Stomach (tissue), 9 donors: ENCODE measurements around the gene NAALADL2. TPM values are rescaled to one million over a fixed set of nuclear protein-coding genes. Genes with fewer than 3 reads are reported as not detected.

Experiments used
- DNase-seq, 2 donors: peaks; one replicate each; pipeline versions ENCODE4 v3.0.0 to v3.0.0-alpha.2; 2013 to 2019
- H3K27ac ChIP-seq, 5 donors: fragments of 200-600 bp in 4 of 5; sonication (generic) in 4 of 5; one replicate each; pipeline ENCODE4 v1.5.1; 2013 to 2019; ENCODE audit warnings: mild to moderate bottlenecking in 1 of 5, moderate library complexity in 1 of 5
- H3K27me3 ChIP-seq, 3 donors: fragments of 200-600 bp; sonication (generic); one replicate each; pipeline ENCODE4 v1.5.1; 2017 to 2019; ENCODE audit warnings: mixed run types in 1 of 3
- H3K36me3 ChIP-seq, 4 donors: fragments of 200-600 bp; sonication (generic); 1 replicate in 3 of 4; 2 replicates in 1 of 4; pipeline ENCODE4 v1.5.1; 2016 to 2019
- H3K4me1 ChIP-seq, 4 donors: fragments of 200-600 bp; sonication (generic); one replicate each; pipeline ENCODE4 v1.5.1; 2016 to 2019
- H3K4me3 ChIP-seq, 4 donors: fragments of 200-600 bp; sonication (generic) in 3 of 4; one replicate each; pipeline ENCODE4 v1.5.1; 2016 to 2019; ENCODE audit warnings: mild to moderate bottlenecking in 1 of 4
- H3K9me3 ChIP-seq, 4 donors: fragments of 200-600 bp; sonication (generic); one replicate each; pipeline ENCODE4 v1.5.1; 2016 to 2019
- EP300 ChIP-seq: sonication (generic); formaldehyde crosslinking; IDR thresholded peaks from one replicate; pipeline ENCODE4 v1.6.1; 2017; ENCODE audit warnings: antibody characterized with exemption
- POLR2A ChIP-seq, 4 donors: fragments of 450-650 bp; IDR thresholded peaks; one replicate each; pipeline ENCODE4 v1.6.1; 2016; ENCODE audit warnings: antibody characterized with exemption in 4 of 4, control low read depth in 2 of 4, mild to moderate bottlenecking in 1 of 4, moderate library complexity in 1 of 4
- POLR2AphosphoS5 ChIP-seq, 3 donors: sonication (generic); formaldehyde crosslinking; IDR thresholded peaks; one replicate each; pipeline ENCODE4 v1.6.1; 2016; ENCODE audit warnings: antibody characterized with exemption in 3 of 3
- WGBS, 5 donors: extraction: QIAGEN DNeasy Blood & Tissue Kit in 3 of 5; methylation state at CpG; one replicate each; pipeline versions ENCODE4 v1.1.5 to v1.1.7; 2013 to 2018; 5-methylcytosine and 5-hydroxymethylcytosine counted together
- intact Hi-C: fragments of 100-400 bp; cut with DNase I; formaldehyde crosslinking; loops from one replicate; pipeline ENCODE4 v1.15.1; 2023; ENCODE audit warnings: low total_unique reads
- polyA plus RNA-seq, 3 donors: library from polyadenylated mRNA; stranded (reverse); fragments of 200-250 nt; gene quantifications; one replicate each; pipeline ENCODE4 v1.2.3, GENCODE V29; 2013
- total RNA-seq, 5 donors: library from RNA; depleted of rRNA; stranded (reverse); fragments of >200 nt; gene quantifications; one replicate each; pipeline versions ENCODE4 v1.1.0 to v1.2.3, GENCODE V29; 2014 to 2016
- TF ChIP-seq, protein P1 (sequence below), 7 experiments: fragments of 450-650 bp in 4 of 7; fragments of 200-600 bp in 3 of 7; sonication (generic) in 3 of 7; IDR thresholded peaks; one replicate each; pipeline ENCODE4 v1.5.1; 2016 to 2019; ENCODE audit warnings: antibody characterized with exemption in 7 of 7, control low read depth in 2 of 7, mild to moderate bottlenecking in 1 of 7
- donor health status: healthy with polysubstance abuse.
- donor health status: Bipolar disorder and iron deficiency.
- donor health status: healthy.

Gene NAALADL2
- total and polyA plus RNA-seq, 8 donors = 0.58 to 43.7 (median 5.4) TPM

DNA sequence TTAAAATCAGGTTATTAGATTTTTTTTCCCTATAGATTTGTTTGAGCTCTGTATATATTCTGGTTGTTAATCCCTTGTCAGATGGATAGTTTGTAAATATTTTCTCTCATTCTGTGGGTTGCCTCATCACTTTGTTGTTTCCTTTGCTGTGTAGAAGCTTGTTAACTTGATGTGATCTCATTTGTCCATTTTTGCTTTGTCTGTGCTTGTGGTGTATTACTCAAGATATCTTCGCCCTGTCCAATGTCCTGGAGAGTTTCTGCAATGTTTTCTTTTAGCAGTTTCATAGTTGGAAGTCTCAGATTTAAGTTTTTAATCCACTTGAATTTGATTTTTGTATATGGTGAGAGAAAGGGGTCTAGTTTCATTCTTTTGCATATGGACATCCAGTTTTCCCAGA lies 699.1 kb downstream of the NAALADL2 start:
- TF ChIP-seq POLR2A (IDR thresholded peaks at IDR 0.05) (no peak), POLR2AphosphoS5 (IDR thresholded peaks at IDR 0.05) (no peak), EP300 (no peak)
- TF ChIP-seq, protein P1, sequence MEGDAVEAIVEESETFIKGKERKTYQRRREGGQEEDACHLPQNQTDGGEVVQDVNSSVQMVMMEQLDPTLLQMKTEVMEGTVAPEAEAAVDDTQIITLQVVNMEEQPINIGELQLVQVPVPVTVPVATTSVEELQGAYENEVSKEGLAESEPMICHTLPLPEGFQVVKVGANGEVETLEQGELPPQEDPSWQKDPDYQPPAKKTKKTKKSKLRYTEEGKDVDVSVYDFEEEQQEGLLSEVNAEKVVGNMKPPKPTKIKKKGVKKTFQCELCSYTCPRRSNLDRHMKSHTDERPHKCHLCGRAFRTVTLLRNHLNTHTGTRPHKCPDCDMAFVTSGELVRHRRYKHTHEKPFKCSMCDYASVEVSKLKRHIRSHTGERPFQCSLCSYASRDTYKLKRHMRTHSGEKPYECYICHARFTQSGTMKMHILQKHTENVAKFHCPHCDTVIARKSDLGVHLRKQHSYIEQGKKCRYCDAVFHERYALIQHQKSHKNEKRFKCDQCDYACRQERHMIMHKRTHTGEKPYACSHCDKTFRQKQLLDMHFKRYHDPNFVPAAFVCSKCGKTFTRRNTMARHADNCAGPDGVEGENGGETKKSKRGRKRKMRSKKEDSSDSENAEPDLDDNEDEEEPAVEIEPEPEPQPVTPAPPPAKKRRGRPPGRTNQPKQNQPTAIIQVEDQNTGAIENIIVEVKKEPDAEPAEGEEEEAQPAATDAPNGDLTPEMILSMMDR (IDR thresholded peaks at IDR 0.05) = no peak
- Histone ChIP-seq H3K4me3 (no peak overlapping the region), H3K36me3 (no peaks in the 10 kb centered on the region), H3K9me3 (peaks cover 0 to 7% (median 0%) of the 10 kb centered on the region in 4 donors), H3K4me1 (peaks cover 0 to 14% (median 0%) of the 10 kb centered on the region in 4 donors), H3K27ac (no peak overlapping the region), H3K27me3 (no peaks in the 10 kb centered on the region)
- intact Hi-C loops = no loop called here
- no peak for DNase-seq
- WGBS, 5 donors = 81 to 97% (median 90%) methylated on average over 1 of the region's 1 CpG

GRCh38 chr3:175564363-175564762 lies 705.2 kb downstream of the NAALADL2 start:
- H3K27me3 ChIP-seq = no peaks in the 10 kb centered on the region
- H3K9me3 ChIP-seq = no peaks in the 10 kb centered on the region
- H3K27ac ChIP-seq = no peak overlapping the region
- no peak for DNase-seq
- H3K4me3 ChIP-seq = no peak overlapping the region
- no peak for TF ChIP-seq POLR2AphosphoS5 (IDR thresholded peaks at IDR 0.05)
- TF ChIP-seq, protein P1 (IDR thresholded peaks at IDR 0.05) = no peak
- no peak for TF ChIP-seq POLR2A (IDR thresholded peaks at IDR 0.05)
- no peak for TF ChIP-seq EP300
- intact Hi-C loops = no loop called here
- H3K4me1 ChIP-seq = no peaks in the 10 kb centered on the region
- H3K36me3 ChIP-seq = no peaks in the 10 kb centered on the region

DNA sequence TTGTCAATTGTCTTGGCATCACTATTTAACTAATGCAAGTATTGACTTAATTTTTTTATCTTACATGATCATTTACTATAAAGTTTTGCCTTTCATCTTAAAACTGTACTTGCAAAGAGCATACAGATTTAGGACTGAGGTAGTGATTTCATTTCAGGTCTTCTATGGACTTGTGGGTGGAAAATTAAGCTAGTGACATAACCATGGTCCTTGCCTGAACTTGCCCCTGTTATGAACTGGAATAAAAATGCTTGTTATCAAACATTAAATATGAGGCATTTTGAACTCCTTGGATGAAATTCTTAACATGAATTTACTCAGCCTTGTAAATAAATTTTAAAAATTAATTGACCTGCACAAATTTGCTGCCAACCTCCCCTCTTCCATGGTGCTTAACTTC lies 712.0 kb downstream of the NAALADL2 start:
- intact Hi-C loops = no loop called here
- DNase-seq = no peak
- H3K4me3 ChIP-seq = no peak overlapping the region

DNA sequence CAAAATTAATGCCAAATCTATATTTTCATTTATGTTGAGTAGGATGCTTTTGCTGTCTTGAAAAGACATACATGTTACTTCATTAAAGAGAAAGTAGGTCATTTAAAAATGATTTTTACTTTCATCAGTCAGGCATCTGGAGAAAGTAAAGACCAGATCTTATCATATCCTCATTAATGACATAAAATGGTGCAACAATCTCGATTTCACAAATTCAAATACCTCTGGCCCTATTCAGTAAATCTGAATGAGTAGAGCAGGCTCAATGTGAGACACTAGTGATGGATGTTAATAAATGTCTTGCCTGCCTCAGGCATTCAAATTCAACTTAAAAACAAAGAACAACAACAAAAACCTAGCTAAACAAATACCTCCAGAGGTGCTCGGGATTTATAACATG lies 714.1 kb downstream of the NAALADL2 start:
- H3K27me3 ChIP-seq = no peaks in the 10 kb centered on the region
- intact Hi-C loops = no loop called here
- H3K36me3 ChIP-seq = no peaks in the 10 kb centered on the region
- H3K9me3 ChIP-seq = no peaks in the 10 kb centered on the region
- no peak overlapping the region for H3K4me3 ChIP-seq
- TF ChIP-seq POLR2AphosphoS5 (IDR thresholded peaks at IDR 0.05) (no peak), EP300 (no peak), POLR2A (IDR thresholded peaks at IDR 0.05) (no peak)
- TF ChIP-seq, protein P1 (IDR thresholded peaks at IDR 0.05) = no peak
- no peaks in the 10 kb centered on the region for H3K4me1 ChIP-seq
- WGBS, 5 donors = 74 to 84% (median 77%) methylated on average over 2 of the region's 2 CpGs
- H3K27ac ChIP-seq = no peak overlapping the region
- no peak for DNase-seq

More for the DNA sequence above, 712.0 kb downstream of the NAALADL2 start:
- no peaks in the 10 kb centered on the region for H3K36me3 ChIP-seq
- H3K27ac ChIP-seq = no peak overlapping the region
- TF ChIP-seq, protein P1 (IDR thresholded peaks at IDR 0.05) = no peak
- no peak for TF ChIP-seq EP300
- no peak for TF ChIP-seq POLR2A (IDR thresholded peaks at IDR 0.05)
- TF ChIP-seq POLR2AphosphoS5 (IDR thresholded peaks at IDR 0.05) = no peak
- H3K27me3 ChIP-seq = no peaks in the 10 kb centered on the region
- no peaks in the 10 kb centered on the region for H3K4me1 ChIP-seq
- no peaks in the 10 kb centered on the region for H3K9me3 ChIP-seq
